ENCODE measurements around the gene AP4E1. TPM values are rescaled to one million over a fixed set of nuclear protein-coding genes. Genes with fewer than 3 reads are reported as not detected.
A peak's percentile ranks its signal among the peaks of the same experiment; 100 is the strongest.

Gene AP4E1
- total and polyA plus RNA-seq, 2 donors (not counting 3 experiments of a cell fraction or from before 2014, with no cell fraction given) = 1.6 to 9.8 TPM

GRCh38 chr15:50871832-50872231 is 36.7 kb upstream of the AP4E1 start:
- H3K9ac ChIP-seq (replicated peaks; ENCODE audit: extremely low read depth, insufficient read depth, low read length) = no peak overlapping the region
- POLR2A ChIA-PET = no interaction called here
- no peak overlapping the region for H2AFZ ChIP-seq (ENCODE audit: low read depth, low read length)
- dilution Hi-C loops (cut with MboI; ENCODE audit: extremely low pct_ligation_motif_present, low sequenced_read_pairs) = no loop called here
- FAIRE-seq (no peak), DNase-seq (ENCODE audit: low read depth, low spot score) (no peak)
- no peaks in the 10 kb centered on the region for H3K79me2 ChIP-seq (ENCODE audit: control insufficient read depth, insufficient read depth, low read length)
- H3K4me2 ChIP-seq (ENCODE audit: insufficient read depth, low read length) = no peak overlapping the region
- H3K27me3 ChIP-seq (ENCODE audit: control insufficient read depth in 2 of 2, insufficient read depth in 2 of 2, low read length in 2 of 2) = peaks cover 23% of the 10 kb centered on the region in 2 experiments
- H3K9me3 ChIP-seq (replicated peaks; ENCODE audit: control insufficient read depth, insufficient read depth, low read length) = no peaks in the 10 kb centered on the region
- no peak overlapping the region for H3K27ac ChIP-seq (ENCODE audit: insufficient read depth, low read depth, low read length)
- no peaks in the 10 kb centered on the region for H3K4me1 ChIP-seq (ENCODE audit: control insufficient read depth, extremely low read depth, insufficient read depth, low read length)
- CTCF ChIA-PET = no interaction called here
- intact Hi-C loops (cut with micrococcal nuclease) = no loop called here
- TF ChIP-seq CTCF (IDR thresholded peaks at IDR 0.05; ENCODE audit: extremely low read depth in 1 of 2, insufficient read depth in 1 of 2, low read depth in 1 of 2, low read length in 2 of 2) (no peak), EZH2 (IDR thresholded peaks at IDR 0.05; ENCODE audit: borderline replicate concordance, low read depth, low read length, severe bottlenecking) (no peak)
- no TSS peak for BruUV-seq (replicated peaks)
- no peaks in the 10 kb centered on the region for H3K36me3 ChIP-seq (ENCODE audit: control insufficient read depth in 2 of 2, extremely low read depth in 1 of 2, insufficient read depth in 2 of 2, low read length in 2 of 2)
- H3K9me1 ChIP-seq (replicated peaks; ENCODE audit: control insufficient read depth, extremely low read depth, insufficient read depth, low read length) = no peaks in the 10 kb centered on the region
- H3K4me3 ChIP-seq (replicated peaks in 1 of 3; ENCODE audit: insufficient read depth in 1 of 3, low read depth in 1 of 3, low read length in 3 of 3) = no peak overlapping the region
- no peaks in the 10 kb centered on the region for H4K20me1 ChIP-seq (replicated peaks; ENCODE audit: control insufficient read depth, extremely low read depth, insufficient read depth, low read length)

- no peak for TF ChIP-seq GATA2 (IDR thresholded peaks at IDR 0.05; ENCODE audit: insufficient read depth, insufficient read length, low read depth, low read length)
- no peak for TF ChIP-seq EZH2 (IDR thresholded peaks at IDR 0.05; ENCODE audit: borderline replicate concordance, low read depth, low read length, severe bottlenecking)
- TF ChIP-seq POLR2AphosphoS5 (IDR thresholded peaks at IDR 0.05; ENCODE audit: insufficient read depth, low read depth, low read length) = no peak
- TF ChIP-seq POLR2A (IDR thresholded peaks at IDR 0.05; ENCODE audit: low read depth, low read length) = no peak
- no peak for TF ChIP-seq MAX (IDR thresholded peaks at IDR 0.05; ENCODE audit: insufficient read depth, insufficient read length)
- no peak for TF ChIP-seq FOS (IDR thresholded peaks at IDR 0.05; ENCODE audit: borderline replicate concordance, insufficient read depth, low read length)
- TF ChIP-seq CTCF (IDR thresholded peaks at IDR 0.05; ENCODE audit: extremely low read depth in 1 of 2, insufficient read depth in 1 of 2, low read depth in 1 of 2, low read length in 2 of 2) = no peak
- TF ChIP-seq JUN (IDR thresholded peaks at IDR 0.05; ENCODE audit: borderline replicate concordance, insufficient read depth, insufficient read length, low read depth) = no peak
- no peak for TF ChIP-seq MYC (IDR thresholded peaks at IDR 0.05; ENCODE audit: low read depth, low read length)
- peaks cover 23% of the 10 kb centered on the region in 2 experiments for H3K27me3 ChIP-seq (ENCODE audit: control insufficient read depth in 2 of 2, insufficient read depth in 2 of 2, low read length in 2 of 2)
- H3K4me2 ChIP-seq (ENCODE audit: insufficient read depth, low read length) = no peak overlapping the region
- POLR2A ChIA-PET = no interaction called here
- H3K27ac ChIP-seq (ENCODE audit: insufficient read depth, low read depth, low read length) = no peak overlapping the region
- H3K9me1 ChIP-seq (replicated peaks; ENCODE audit: control insufficient read depth, extremely low read depth, insufficient read depth, low read length) = no peaks in the 10 kb centered on the region
- intact Hi-C loops (cut with micrococcal nuclease) (no loop called here), dilution Hi-C loops (cut with MboI; ENCODE audit: extremely low pct_ligation_motif_present, low sequenced_read_pairs) (no loop called here)
- no peaks in the 10 kb centered on the region for H3K9me3 ChIP-seq (replicated peaks; ENCODE audit: control insufficient read depth, insufficient read depth, low read length)
- DNase-seq (ENCODE audit: low read depth, low spot score) = no peak
- FAIRE-seq = peak; percentile 44
- no TSS peak for BruUV-seq (replicated peaks)
- no peak overlapping the region for H3K4me3 ChIP-seq (replicated peaks in 1 of 3; ENCODE audit: insufficient read depth in 1 of 3, low read depth in 1 of 3, low read length in 3 of 3)
- no peak overlapping the region for H3K9ac ChIP-seq (replicated peaks; ENCODE audit: extremely low read depth, insufficient read depth, low read length)
- H3K79me2 ChIP-seq (ENCODE audit: control insufficient read depth, insufficient read depth, low read length) = no peaks in the 10 kb centered on the region
- CTCF ChIA-PET = interaction anchor here (0.8 to 1.2 kb wide), 3 partner anchors 9 to 13 kb away, joined by 3 read pairs; no protein-coding TSS in a partner anchor
- H3K4me1 ChIP-seq (ENCODE audit: control insufficient read depth, extremely low read depth, insufficient read depth, low read length) = peaks cover 4% of the 10 kb centered on the region
- no peak overlapping the region for H2AFZ ChIP-seq (ENCODE audit: low read depth, low read length)
- H3K36me3 ChIP-seq (ENCODE audit: control insufficient read depth in 2 of 2, extremely low read depth in 1 of 2, insufficient read depth in 2 of 2, low read length in 2 of 2) = no peaks in the 10 kb centered on the region
- H4K20me1 ChIP-seq (replicated peaks; ENCODE audit: control insufficient read depth, extremely low read depth, insufficient read depth, low read length) = no peaks in the 10 kb centered on the region
Measured at GRCh38 chr15:50872832-50873426, 35.6 kb upstream of the AP4E1 start.

All from endothelial cell of umbilical vein (primary cell).